Endothelial cell of umbilical vein (primary cell): ENCODE measurements around the gene PRG2. TPM values are rescaled to one million over a fixed set of nuclear protein-coding genes. Genes with fewer than 3 reads are reported as not detected.

Experiments used
- BruUV-seq: library from RNA; stranded (reverse); fragments of 400-500 nt; replicated peaks from 2 replicates; lab custom pipeline; 2021; lab: Mats Ljungman, UMichigan
- CTCF ChIA-PET: fragments of 300-600, 350-600 bp; sonication (Branson Sonifier 250); formaldehyde crosslinking; loops from one replicate; lab custom pipeline; 2021; ENCODE audit warnings: antibody characterized with exemption, inconsistent platforms; lab: Charles Lee
- POLR2A ChIA-PET: fragments of 300-600, 350-600 bp; sonication (Branson Sonifier 250); formaldehyde crosslinking; loops from one replicate; lab custom pipeline; 2021; ENCODE audit warnings: antibody characterized with exemption, inconsistent platforms; lab: Charles Lee
- DNase-seq: peaks from one replicate; pipeline ENCODE4 v3.0.0-alpha.2; 2011; ENCODE audit warnings: low read depth, low spot score
- FAIRE-seq: peaks from 2 replicates; lab custom pipeline; 2011; peaks lifted over from hg19 to GRCh38; lab: Jason Lieb, UNC
- H2AFZ ChIP-seq: 2 replicates; pipeline ENCODE4 v1.6.0; 2012; ENCODE audit warnings: low read depth, low read length, control low read depth, inconsistent platforms
- H3K27ac ChIP-seq: 2 replicates; pipeline ENCODE4 v1.5.1; 2011; ENCODE audit warnings: low read depth, mild to moderate bottlenecking, control low read depth, low read length, moderate library complexity; ENCODE audit not compliant: insufficient read depth
- H3K27me3 ChIP-seq, 2 experiments: 2 replicates each; pipeline versions ENCODE4 v1.6.0 to v1.6.1; 2011; ENCODE audit warnings: low read length in 2 of 2, mixed read lengths in 1 of 2; ENCODE audit not compliant: control insufficient read depth in 2 of 2, insufficient read depth in 2 of 2
- H3K36me3 ChIP-seq, 2 experiments: 2 replicates in 1 of 2; 3 replicates in 1 of 2; pipeline ENCODE4 v1.5.1; 2011; ENCODE audit warnings: low read length in 2 of 2, mild to moderate bottlenecking in 1 of 2, moderate library complexity in 1 of 2; ENCODE audit not compliant: control insufficient read depth in 2 of 2, insufficient read depth in 2 of 2; ENCODE audit errors: extremely low read depth in 1 of 2
- H3K4me1 ChIP-seq: 3 replicates; pipeline ENCODE4 v1.5.1; 2011; ENCODE audit warnings: mild to moderate bottlenecking, low read length; ENCODE audit not compliant: control insufficient read depth, insufficient read depth; ENCODE audit errors: extremely low read depth
- H3K4me2 ChIP-seq: 2 replicates; pipeline ENCODE4 v1.6.1; 2011; ENCODE audit warnings: low read length, control low read depth, mixed read lengths; ENCODE audit not compliant: insufficient read depth
- H3K4me3 ChIP-seq, 3 experiments: fragments of 200-600 bp in 1 of 3; sonication (generic), shearing (Covaris generic) in 1 of 3; replicated peaks in 1 of 3; 2 replicates each; pipeline ENCODE4 v1.5.1; 2011 to 2016; ENCODE audit warnings: control low read depth in 3 of 3, low read length in 3 of 3, mild to moderate bottlenecking in 2 of 3, inconsistent platforms in 1 of 3, low read depth in 1 of 3, moderate library complexity in 1 of 3; ENCODE audit not compliant: insufficient read depth in 1 of 3
- H3K79me2 ChIP-seq: 2 replicates; pipeline ENCODE4 v1.6.0; 2012; ENCODE audit warnings: low read length, inconsistent platforms; ENCODE audit not compliant: control insufficient read depth, insufficient read depth
- H3K9ac ChIP-seq: replicated peaks from 2 replicates; pipeline ENCODE3; 2011; ENCODE audit warnings: low read length, control low read depth; ENCODE audit not compliant: insufficient read depth; ENCODE audit errors: extremely low read depth
- H3K9me1 ChIP-seq: replicated peaks from 3 replicates; pipeline ENCODE4 v1.6.0; 2011; ENCODE audit warnings: mild to moderate bottlenecking, low read length; ENCODE audit not compliant: control insufficient read depth, insufficient read depth; ENCODE audit errors: extremely low read depth
- H3K9me3 ChIP-seq: replicated peaks from 2 replicates; pipeline ENCODE4 v1.5.1; 2012; ENCODE audit warnings: low read length, inconsistent platforms; ENCODE audit not compliant: control insufficient read depth, insufficient read depth
- H4K20me1 ChIP-seq: replicated peaks from 2 replicates; pipeline ENCODE3; 2011; ENCODE audit warnings: mild to moderate bottlenecking, low read length; ENCODE audit not compliant: control insufficient read depth, insufficient read depth; ENCODE audit errors: extremely low read depth
- EZH2 ChIP-seq: IDR thresholded peaks from 2 replicates; pipeline ENCODE4 v1.6.1; 2012; ENCODE audit warnings: borderline replicate concordance, low read depth, mild to moderate bottlenecking, moderate library complexity, low read length, inconsistent platforms; ENCODE audit not compliant: severe bottlenecking
- FOS ChIP-seq: IDR thresholded peaks from 2 replicates; pipeline ENCODE4 v1.6.1; 2011; ENCODE audit warnings: mild to moderate bottlenecking, low read length, moderate library complexity, borderline replicate concordance; ENCODE audit not compliant: insufficient read depth
- GATA2 ChIP-seq: IDR thresholded peaks from 2 replicates; pipeline ENCODE4 v1.7.0; 2011; ENCODE audit warnings: low read depth, mild to moderate bottlenecking, moderate library complexity, mixed read lengths, low read length; ENCODE audit not compliant: insufficient read length, insufficient read depth
- JUN ChIP-seq: IDR thresholded peaks from 2 replicates; pipeline ENCODE4 v1.6.1; 2011; ENCODE audit warnings: borderline replicate concordance, low read depth; ENCODE audit not compliant: insufficient read length, insufficient read depth
- MAX ChIP-seq: IDR thresholded peaks from 2 replicates; pipeline ENCODE4 v1.6.1; 2011; ENCODE audit not compliant: insufficient read depth, insufficient read length
- MYC ChIP-seq: IDR thresholded peaks from one replicate; pipeline ENCODE4 v1.6.1; 2011; ENCODE audit warnings: mild to moderate bottlenecking, low read depth, low read length
- POLR2A ChIP-seq: IDR thresholded peaks from 2 replicates; pipeline ENCODE4 v1.6.1; 2012; ENCODE audit warnings: low read depth, mild to moderate bottlenecking, control low read depth, low read length
- POLR2AphosphoS5 ChIP-seq: IDR thresholded peaks from 2 replicates; pipeline ENCODE4 v1.6.1; 2012; ENCODE audit warnings: low read depth, mild to moderate bottlenecking, control low read depth, low read length, moderate library complexity; ENCODE audit not compliant: insufficient read depth
- dilution Hi-C: fragments of 300-500 bp; cut with MboI; formaldehyde crosslinking; loops from one replicate; pipeline ENCODE4 v1.15.0; 2019; ENCODE audit warnings: low sequenced_read_pairs; ENCODE audit not compliant: extremely low pct_ligation_motif_present
- intact Hi-C: fragments of 100-400 bp; cut with micrococcal nuclease; formaldehyde crosslinking; loops from one replicate; pipeline ENCODE4 v1.10.0; 2022
- polyA plus RNA-seq, 4 experiments: library from polyadenylated mRNA; depleted of rRNA in 3 of 4; stranded (reverse) in 3 of 4; unstranded in 1 of 4; fragments of >200 nt; gene quantifications; 2 replicates each; pipeline versions ENCODE4 v1.2.1 to v1.2.3, GENCODE V29; 2011 to 2012; ENCODE audit warnings: missing spikeins in 1 of 4
- total RNA-seq: library from RNA; stranded (reverse); gene quantifications from 2 replicates; pipeline ENCODE4 v1.2.3, GENCODE V29; 2021
- TF ChIP-seq, protein P1 (sequence below), 2 donors: IDR thresholded peaks; 1 replicate in 1 of 2; 2 replicates in 1 of 2; pipeline ENCODE4 v1.5.1; 2011; ENCODE audit warnings: low read length in 2 of 2, mild to moderate bottlenecking in 2 of 2, moderate library complexity in 2 of 2, control low read depth in 1 of 2, inconsistent platforms in 1 of 2, low read depth in 1 of 2; ENCODE audit not compliant: insufficient read depth in 1 of 2; ENCODE audit errors: extremely low read depth in 1 of 2

Gene PRG2
- total and polyA plus RNA-seq, 2 donors (not counting 3 experiments of a cell fraction or from before 2014, with no cell fraction given), result 0.08 to 0.55 TPM

GRCh38 chr11:57356268-57356667 is 34.2 kb downstream of the PRG2 start:
- Histone ChIP-seq H2AFZ (no peak overlapping the region), H3K27me3 (peaks cover 0 to 3% of the 10 kb centered on the region in 2 experiments), H3K4me2 (no peak overlapping the region), H3K9ac (no peak overlapping the region), H3K27ac (no peak overlapping the region), H3K79me2 (no peaks in the 10 kb centered on the region), H3K9me1 (no peaks in the 10 kb centered on the region), H3K4me3 (no peak overlapping the region), H4K20me1 (no peaks in the 10 kb centered on the region), H3K36me3 (no peaks in the 10 kb centered on the region), H3K4me1 (no peaks in the 10 kb centered on the region), H3K9me3 (no peaks in the 10 kb centered on the region)
- TF ChIP-seq JUN (no peak), GATA2 (no peak), MYC (no peak), POLR2A (no peak), FOS (no peak)
- no TSS peak for BruUV-seq
- ChIA-PET CTCF (interaction anchor here (1.2 kb wide), 1 partner anchor 106 kb away, joined by 3 read pairs; no protein-coding TSS in a partner anchor), POLR2A (no interaction called here)
- intact Hi-C loops, result no loop called here
- no peak for FAIRE-seq
- dilution Hi-C loops, result no loop called here
- DNase-seq, result no peak

GRCh38 chr11:57354699-57355098 is 35.8 kb downstream of the PRG2 start:
- dilution Hi-C loops (no loop called here), intact Hi-C loops (no loop called here)
- Histone ChIP-seq H3K4me3 (no peak overlapping the region), H3K9ac (no peak overlapping the region), H3K9me1 (no peaks in the 10 kb centered on the region), H3K9me3 (no peaks in the 10 kb centered on the region), H3K27ac (no peak overlapping the region), H3K36me3 (no peaks in the 10 kb centered on the region), H3K4me2 (no peak overlapping the region), H3K79me2 (no peaks in the 10 kb centered on the region), H4K20me1 (no peaks in the 10 kb centered on the region), H3K27me3 (peaks cover 0 to 3% of the 10 kb centered on the region in 2 experiments), H3K4me1 (no peaks in the 10 kb centered on the region), H2AFZ (no peak overlapping the region)
- no TSS peak for BruUV-seq
- TF ChIP-seq, protein P1, sequence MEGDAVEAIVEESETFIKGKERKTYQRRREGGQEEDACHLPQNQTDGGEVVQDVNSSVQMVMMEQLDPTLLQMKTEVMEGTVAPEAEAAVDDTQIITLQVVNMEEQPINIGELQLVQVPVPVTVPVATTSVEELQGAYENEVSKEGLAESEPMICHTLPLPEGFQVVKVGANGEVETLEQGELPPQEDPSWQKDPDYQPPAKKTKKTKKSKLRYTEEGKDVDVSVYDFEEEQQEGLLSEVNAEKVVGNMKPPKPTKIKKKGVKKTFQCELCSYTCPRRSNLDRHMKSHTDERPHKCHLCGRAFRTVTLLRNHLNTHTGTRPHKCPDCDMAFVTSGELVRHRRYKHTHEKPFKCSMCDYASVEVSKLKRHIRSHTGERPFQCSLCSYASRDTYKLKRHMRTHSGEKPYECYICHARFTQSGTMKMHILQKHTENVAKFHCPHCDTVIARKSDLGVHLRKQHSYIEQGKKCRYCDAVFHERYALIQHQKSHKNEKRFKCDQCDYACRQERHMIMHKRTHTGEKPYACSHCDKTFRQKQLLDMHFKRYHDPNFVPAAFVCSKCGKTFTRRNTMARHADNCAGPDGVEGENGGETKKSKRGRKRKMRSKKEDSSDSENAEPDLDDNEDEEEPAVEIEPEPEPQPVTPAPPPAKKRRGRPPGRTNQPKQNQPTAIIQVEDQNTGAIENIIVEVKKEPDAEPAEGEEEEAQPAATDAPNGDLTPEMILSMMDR (IDR thresholded peaks at IDR 0.05; ENCODE audit: extremely low read depth in 1 of 2, insufficient read depth in 1 of 2, low read depth in 1 of 2, low read length in 2 of 2), result no peak
- TF ChIP-seq EZH2, result no peak
- no peak for TF ChIP-seq POLR2AphosphoS5
- no peak for TF ChIP-seq JUN
- no peak for TF ChIP-seq GATA2
- TF ChIP-seq POLR2A, result no peak
- no peak for TF ChIP-seq MAX
- TF ChIP-seq MYC, result no peak
- no peak for TF ChIP-seq FOS
- CTCF ChIA-PET, result no interaction called here
- POLR2A ChIA-PET, result no interaction called here
- FAIRE-seq, result no peak
- no peak for DNase-seq
